Stimulated activated CD4-positive, alpha-beta T cell treated with anti-CD3 and anti-CD28 coated beads, Interleukin-2, amount 100 ng/mL, for 24 hours (primary cell): ENCODE data around the gene MOGAT3.
"Not testable (repeated sequence)": the region's sequence is repeated elsewhere in the genome, so short reads cannot be mapped to it uniquely, and the experiment has no call there.

ENCODE experiments used
- DNase-seq, 2 donors: peaks; one replicate each; pipeline ENCODE4 v3.0.0-alpha.2; 2020

Gene MOGAT3

DNA sequence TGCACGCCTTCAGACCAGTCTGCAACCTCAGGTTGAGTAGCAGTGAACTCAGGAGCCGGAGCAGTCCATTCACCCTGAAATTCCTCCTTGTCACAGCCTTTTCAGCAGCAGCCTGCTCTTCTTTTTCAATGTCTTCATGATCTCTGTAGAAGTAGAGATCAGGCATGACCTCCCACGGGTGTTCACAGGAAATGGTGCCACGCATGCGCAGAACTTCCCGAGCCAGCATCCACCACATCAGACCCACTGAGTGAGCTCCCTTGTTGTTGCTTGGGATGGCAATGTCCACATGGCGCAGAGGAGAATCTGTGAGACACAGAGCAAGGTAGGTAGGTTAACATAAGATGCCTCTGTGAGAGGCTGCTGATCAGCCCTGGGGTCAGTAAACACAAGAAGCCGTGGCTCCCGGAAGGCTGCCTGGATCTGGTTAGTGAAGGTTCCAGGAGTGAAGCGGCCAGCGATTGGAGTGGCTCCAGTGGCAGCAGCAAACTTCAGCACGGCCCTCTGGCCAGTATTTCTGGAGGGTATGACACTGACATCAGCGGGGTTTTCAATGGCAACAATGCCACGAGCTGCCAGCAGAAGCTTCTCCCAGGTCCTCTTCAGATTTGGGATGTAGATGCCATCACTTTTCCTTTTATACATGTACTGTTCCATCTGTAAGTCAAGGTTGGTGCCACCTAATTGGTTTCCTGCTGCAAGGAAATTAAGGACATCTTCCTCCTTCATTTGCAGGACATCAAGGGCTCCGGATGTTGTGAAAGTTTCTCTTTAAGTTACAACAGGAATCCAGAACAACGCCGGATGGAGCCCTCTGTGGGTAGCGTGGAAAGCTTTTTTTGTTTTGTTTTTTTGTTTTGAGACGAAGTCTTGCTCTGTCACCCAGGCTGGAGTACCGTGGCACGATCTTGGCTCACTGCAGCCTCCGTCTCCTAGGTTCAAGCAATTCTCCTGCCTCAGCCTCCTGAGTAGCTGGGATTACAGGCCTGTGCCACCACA is 3.2 kb upstream of the MOGAT3 start:
- peak in 1 of 2 donors; percentile 19 for DNase-seq

- DNase-seq: no peak
Measured at GRCh38 chr7:101202603-101202918, 1.7 kb upstream of the MOGAT3 start.

DNA sequence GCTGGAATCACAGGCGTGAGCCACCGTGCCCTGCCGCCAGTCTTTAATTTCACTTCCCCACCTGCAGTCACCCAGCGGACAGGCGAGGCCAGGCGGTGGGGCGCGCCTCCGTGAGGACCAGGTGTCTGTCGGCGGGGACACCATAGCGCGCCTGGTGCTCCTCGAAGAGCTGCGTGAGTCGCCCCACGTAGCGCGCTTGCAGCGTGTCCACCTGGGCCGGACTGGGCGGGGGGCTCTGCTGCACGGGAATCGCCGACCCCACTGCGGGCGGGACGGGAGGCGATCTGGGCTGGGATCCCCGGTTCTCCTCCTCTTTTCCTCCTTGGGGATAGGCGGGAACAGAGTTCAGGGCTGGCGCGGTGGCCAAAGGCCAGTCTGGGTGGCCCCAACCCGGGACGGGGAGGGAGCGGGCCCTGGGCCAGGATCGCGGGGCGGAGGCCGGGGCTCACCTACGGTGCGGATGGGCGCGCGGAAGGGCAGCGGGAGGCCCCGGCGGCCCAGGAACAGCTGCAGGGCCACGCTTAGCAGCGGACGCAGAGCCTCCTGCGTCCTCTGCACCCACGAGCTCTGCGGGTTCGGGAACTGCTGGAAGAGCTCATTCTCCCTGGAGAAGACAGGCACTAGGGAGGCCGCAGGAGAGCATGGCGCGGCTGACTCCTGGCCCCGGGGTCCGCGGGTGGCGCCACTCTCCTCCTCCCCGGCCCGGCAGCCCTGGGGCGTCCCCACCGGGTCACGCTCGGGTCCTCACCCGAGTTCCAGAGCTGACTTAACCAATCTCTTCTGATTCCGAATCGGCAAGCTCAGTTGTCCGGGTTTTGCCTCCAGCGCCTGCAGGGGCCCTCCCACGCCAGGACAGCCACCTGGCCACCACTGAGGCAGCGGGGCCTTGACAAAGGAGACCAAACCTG is 1.1 kb upstream of the MOGAT3 start:
- DNase-seq: no peak

- no peak for DNase-seq
Measured at GRCh38 chr7:101200504-101200861, 353 bp downstream of the MOGAT3 start.

- not testable (repeated sequence) for DNase-seq
Measured at GRCh38 chr7:101199522-101199921, 1.3 kb downstream of the MOGAT3 start.

DNA sequence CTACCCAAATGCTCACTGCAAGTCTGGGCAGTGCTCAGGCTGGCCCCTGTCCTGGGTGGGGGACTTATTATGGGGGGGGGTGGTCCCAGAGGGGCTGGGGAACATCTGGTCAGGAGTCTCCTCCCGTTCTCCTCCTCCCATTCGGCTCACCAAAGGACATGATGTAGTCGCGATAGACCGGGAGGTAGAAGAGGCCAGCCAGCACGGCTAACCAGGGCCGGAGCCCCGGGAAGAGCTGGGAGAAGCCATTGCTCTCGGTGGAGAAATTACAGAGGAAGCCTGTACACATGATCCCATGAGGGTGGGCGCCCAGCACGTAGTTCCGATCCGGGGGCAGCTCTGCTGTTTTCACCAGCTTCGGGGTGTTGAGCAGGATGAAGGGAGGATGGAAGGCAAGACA is 2.4 kb downstream of the MOGAT3 start:
- no peak for DNase-seq

GRCh38 chr7:101197991-101198390 is 2.8 kb downstream of the MOGAT3 start:
- DNase-seq: no peak

DNA sequence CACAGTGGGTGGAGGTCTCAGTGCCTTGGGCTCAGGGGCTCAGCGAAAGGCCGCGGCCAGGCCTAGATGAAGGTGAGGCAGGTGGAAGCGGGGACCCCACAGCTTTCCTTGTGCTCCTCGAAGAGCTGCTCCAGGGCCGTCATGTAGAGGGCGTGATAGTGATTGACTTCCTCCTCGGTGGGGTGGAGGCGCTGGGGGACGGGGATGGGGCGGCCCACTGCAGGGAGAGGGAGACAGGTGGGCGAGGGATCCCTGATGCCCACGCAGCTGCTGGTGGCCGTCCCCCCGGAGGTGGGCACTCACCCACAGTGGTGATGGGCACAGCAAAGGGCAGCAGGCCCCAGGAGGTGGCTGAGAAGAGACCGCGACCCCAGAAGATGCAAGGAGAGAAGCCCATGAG is 5.0 kb downstream of the MOGAT3 start:
- no peak for DNase-seq

- no peak for DNase-seq
Measured at GRCh38 chr7:101189109-101189508, 11.7 kb downstream of the MOGAT3 start.

DNA sequence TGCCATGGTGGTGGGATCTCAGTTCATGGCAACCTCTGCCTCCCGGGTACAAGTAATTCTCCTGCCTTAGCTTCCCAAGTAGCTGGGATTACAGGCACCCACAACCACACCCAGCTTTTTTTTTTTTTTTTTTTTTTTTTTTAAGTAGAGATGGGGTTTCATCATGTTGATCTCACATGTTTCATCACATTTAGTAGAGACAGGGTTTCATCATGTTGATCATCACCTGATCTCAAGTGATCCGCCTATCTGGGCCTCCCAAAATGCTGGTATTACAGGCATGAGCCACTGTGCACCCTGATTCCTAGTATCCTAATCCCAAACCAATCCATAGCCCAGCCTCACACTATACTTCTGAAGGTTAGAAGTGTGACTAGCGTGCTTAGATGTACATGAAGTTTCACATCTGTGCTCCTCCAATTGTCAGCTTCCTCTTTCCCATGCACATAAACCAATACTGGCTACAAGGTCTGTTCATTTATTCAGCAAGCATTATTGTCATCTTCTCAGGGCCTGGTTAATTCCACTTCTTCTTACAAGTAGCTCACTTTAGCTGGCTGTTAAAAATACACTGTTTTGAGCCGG is 13.9 kb downstream of the MOGAT3 start:
- DNase-seq: no peak

- DNase-seq: no peak
Measured at GRCh38 chr7:101186194-101186593, 14.6 kb downstream of the MOGAT3 start.

- no peak for DNase-seq
Measured at GRCh38 chr7:101185258-101185839, 15.5 kb downstream of the MOGAT3 start.

GRCh38 chr7:101180130-101180755 is 20.6 kb downstream of the MOGAT3 start, which contains the start of gene NAT16:
TSS of gene NAT16 (minus strand) at chr7:101180293. CDS start at chr7:101174807, 5,486 bp downstream.
- DNase-seq: no peak

DNA sequence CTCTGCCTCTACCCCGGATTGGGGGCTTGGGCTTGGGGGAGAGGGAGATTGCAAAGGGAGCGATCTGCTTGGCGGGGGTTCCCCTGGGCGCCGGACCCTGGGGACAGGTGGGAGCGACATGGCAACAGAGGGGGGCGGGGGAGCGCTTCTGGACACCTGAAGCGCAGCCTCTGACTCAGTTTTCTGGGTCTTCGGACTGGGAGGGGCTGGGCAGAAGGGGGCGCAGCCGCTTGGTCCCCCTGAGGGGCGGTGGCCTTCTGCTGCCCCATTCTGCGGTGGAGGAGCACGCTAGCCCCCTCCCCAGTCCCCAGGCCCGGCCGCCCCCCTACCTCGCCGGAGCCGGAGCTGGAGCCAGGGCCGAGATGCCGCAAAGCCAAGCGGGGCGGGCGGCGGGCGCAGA is 21.1 kb downstream of the MOGAT3 start:
- no peak for DNase-seq

GRCh38 chr7:101179117-101179516 is 21.7 kb downstream of the MOGAT3 start:
- no peak for DNase-seq

- DNase-seq: no peak
Measured at GRCh38 chr7:101177644-101178043, 23.2 kb downstream of the MOGAT3 start.

GRCh38 chr7:101175664-101176063 is 25.2 kb downstream of the MOGAT3 start:
- no peak for DNase-seq

DNA sequence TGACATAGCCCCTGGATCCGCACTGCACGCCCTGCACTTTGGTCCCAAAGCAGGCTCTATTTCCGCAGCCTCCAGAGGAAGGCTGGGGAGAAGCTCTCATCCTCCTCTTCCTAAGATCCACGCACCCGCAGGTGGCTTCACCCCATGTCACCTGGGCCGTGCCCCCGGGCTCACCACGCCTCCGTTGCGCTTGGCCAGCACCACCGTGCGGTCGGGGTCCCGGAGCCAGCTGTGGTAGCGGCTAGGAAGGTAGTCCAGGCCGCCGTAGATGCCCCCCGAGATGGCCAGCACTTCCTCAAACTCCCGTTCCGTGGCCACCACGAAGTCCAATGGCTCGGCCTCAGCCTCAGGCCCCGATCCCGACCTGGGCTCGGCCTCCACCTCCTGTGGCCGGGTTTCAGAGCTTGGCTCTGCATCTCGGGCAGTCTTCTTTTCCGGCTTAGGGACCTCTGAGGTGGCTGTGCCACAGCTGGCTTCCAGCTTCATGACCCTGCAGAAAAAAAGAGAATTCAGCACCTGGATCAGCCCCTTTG is 26.4 kb downstream of the MOGAT3 start:
- no peak for DNase-seq

DNA sequence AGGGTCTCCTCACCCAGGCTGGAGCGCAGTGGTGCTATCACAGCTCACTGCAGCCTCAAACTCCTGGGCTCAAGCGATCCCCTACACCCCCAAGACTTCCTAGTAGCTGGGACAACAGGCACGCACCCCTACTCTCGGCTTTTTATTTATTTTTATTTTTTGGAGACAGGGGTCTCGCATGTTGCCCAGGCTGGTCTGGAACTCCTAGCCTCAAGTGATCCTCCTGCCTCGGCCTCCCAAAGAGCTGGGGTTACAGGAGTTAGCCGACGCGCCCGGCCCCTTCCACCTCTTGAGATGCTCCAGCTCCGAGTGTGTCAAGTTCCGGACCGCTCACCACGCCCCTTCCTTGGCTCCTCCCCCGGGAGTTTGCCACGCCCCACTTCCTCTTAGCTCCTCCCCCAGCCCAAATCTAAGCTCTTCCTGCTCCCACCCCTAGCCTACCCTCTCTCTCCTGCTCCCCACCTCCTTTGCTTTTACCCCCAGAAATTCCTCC is 27.0 kb downstream of the MOGAT3 start:
- peak; percentile 69 to 76 for DNase-seq

- DNase-seq: peak in 1 of 2 donors; percentile 41
Measured at GRCh38 chr7:101172854-101173751, 27.7 kb downstream of the MOGAT3 start.
